ENCODE results near the gene INTS11.

Gene INTS11

DNA sequence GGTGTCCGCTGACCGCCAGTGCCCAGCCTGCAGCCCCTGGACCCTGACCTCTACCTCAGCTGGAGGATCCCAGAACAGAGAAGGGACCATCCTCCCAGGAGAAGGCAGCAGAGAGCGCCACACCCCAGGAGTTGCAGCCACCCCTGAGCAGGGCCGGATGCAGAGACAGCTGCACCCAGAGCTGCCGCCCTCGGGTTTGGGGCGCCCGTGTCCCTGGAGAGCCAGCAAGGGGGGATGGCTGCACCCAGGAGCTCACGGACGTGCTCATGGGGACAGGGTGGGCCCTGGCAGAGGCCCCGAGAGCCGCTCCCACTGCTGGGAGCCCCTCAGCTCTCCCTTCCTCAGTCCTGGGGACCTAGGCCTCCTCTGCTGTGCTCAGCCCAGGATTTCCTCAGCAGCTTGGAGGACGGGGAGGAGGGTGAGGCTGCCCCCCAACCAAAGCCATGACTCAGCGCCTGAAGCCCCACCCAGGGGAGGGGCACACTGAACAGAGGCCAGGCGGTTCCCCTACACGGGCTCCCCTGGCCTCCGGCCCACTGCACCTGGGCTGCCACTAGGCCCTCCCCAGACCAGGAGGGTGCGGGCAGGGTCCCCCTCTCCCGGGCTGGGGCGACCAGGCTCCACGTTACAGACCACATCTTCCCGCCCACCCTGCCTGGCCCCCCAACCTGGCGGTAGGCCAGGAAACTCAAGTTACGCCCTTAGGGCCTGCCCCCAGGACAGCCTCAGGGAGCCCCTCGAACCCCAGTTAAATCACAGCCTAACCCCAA lies 19.0 kb downstream of the INTS11 start:
- Histone ChIP-seq H3K79me2 (ENCODE audit: control insufficient read depth, low read length) (peaks cover 40% of the 10 kb centered on the region), H3K27ac (ENCODE audit: low read depth, low read length) (peak overlapping the region; percentile 55), H3K4me1 (ENCODE audit: control insufficient read depth, low read length) (peaks cover 36% of the 10 kb centered on the region)

DNA sequence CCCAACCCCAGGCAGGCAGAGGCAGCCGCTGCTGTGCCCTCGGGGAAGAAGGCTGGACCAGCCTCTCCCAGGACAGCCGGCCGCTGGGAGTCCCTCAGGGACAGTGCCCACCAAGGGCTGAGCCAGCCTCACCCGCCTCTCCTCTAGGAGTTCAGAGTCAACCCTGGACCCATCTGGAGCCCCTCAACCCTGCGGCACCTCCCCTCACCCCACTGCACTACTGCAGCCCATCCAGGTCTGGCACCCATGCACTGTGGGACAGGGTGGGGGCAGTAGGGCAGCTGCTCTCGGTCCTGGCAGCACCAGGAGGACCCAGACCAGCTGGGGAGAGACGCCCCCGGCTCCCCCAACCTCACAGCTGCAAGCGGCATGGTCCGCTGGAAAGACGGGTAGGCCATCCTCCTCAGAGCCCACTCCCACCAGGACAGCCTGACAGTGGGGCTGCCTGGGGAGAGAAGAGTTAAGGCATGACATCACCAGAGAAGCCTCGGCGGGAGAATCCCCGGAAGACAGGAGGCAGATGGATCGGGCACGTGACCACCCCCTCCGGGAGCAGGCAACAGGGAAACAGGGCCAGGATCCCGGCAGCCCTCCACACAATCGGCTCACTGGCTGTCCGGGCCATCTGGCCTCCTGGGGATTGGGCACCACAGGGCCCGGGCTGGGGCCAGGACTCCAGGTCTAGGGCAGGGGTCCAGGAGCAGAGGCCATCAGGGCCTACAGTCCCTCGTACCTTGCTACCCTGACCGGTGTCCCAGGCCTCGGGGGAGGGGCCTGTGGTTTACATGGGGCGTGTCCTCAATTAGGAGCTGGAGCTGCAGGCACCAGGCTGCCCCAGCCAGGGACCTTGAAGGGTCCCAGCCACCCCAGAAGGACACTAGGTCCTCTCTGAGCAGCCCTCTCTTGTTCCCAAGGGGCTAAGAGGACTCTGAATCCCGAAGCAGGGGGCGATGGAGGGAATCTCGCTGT lies 19.8 kb downstream of the INTS11 start:
- Histone ChIP-seq H3K9me2 (replicated peaks; ENCODE audit: control insufficient read depth, low read length) (no peaks in the 10 kb centered on the region), H3K36me3 (ENCODE audit: control insufficient read depth, low read length) (peaks cover 4% of the 10 kb centered on the region), H3K79me2 (ENCODE audit: control insufficient read depth, low read length) (peaks cover 31% of the 10 kb centered on the region), H3F3A (ENCODE audit: control insufficient read depth, insufficient read depth) (no peaks in the 10 kb centered on the region), H3K4me3 (ENCODE audit: low read length) (peak overlapping the region; percentile 79), H3K27ac (ENCODE audit: low read depth, low read length) (peak overlapping the region; percentile 55), H3K4me1 (ENCODE audit: control insufficient read depth, low read length) (peaks cover 31% of the 10 kb centered on the region), H3K4me2 (ENCODE audit: low read length) (peak overlapping the region; percentile 84), H3K9me3 (ENCODE audit: control insufficient read depth, insufficient read depth, low read length) (no peaks in the 10 kb centered on the region), H3K27me3 (ENCODE audit: control insufficient read depth, low read length) (no peaks in the 10 kb centered on the region), H4K20me1 (ENCODE audit: control insufficient read depth, insufficient read depth, low read depth, low read length) (no peaks in the 10 kb centered on the region)
- TF ChIP-seq, protein P1, sequence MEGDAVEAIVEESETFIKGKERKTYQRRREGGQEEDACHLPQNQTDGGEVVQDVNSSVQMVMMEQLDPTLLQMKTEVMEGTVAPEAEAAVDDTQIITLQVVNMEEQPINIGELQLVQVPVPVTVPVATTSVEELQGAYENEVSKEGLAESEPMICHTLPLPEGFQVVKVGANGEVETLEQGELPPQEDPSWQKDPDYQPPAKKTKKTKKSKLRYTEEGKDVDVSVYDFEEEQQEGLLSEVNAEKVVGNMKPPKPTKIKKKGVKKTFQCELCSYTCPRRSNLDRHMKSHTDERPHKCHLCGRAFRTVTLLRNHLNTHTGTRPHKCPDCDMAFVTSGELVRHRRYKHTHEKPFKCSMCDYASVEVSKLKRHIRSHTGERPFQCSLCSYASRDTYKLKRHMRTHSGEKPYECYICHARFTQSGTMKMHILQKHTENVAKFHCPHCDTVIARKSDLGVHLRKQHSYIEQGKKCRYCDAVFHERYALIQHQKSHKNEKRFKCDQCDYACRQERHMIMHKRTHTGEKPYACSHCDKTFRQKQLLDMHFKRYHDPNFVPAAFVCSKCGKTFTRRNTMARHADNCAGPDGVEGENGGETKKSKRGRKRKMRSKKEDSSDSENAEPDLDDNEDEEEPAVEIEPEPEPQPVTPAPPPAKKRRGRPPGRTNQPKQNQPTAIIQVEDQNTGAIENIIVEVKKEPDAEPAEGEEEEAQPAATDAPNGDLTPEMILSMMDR (IDR thresholded peaks at IDR 0.05; ENCODE audit: low read depth, low read length, poor library complexity, severe bottlenecking): no peak

More for the DNA sequence above, 19.0 kb downstream of the INTS11 start:
- no peaks in the 10 kb centered on the region for H4K20me1 ChIP-seq (ENCODE audit: control insufficient read depth, insufficient read depth, low read depth, low read length)
- peak overlapping the region; percentile 84 for H3K4me2 ChIP-seq (ENCODE audit: low read length)
- no peaks in the 10 kb centered on the region for H3K27me3 ChIP-seq (ENCODE audit: control insufficient read depth, low read length)
- TF ChIP-seq, protein P1 (IDR thresholded peaks at IDR 0.05; ENCODE audit: low read depth, low read length, poor library complexity, severe bottlenecking): peak; percentile 46
- TF ChIP-seq EZH2phosphoT487 (IDR thresholded peaks at IDR 0.05; ENCODE audit: borderline replicate concordance, low read length): no peak
- no peaks in the 10 kb centered on the region for H3F3A ChIP-seq (ENCODE audit: control insufficient read depth, insufficient read depth)
- no peaks in the 10 kb centered on the region for H3K9me3 ChIP-seq (ENCODE audit: control insufficient read depth, insufficient read depth, low read length)
- peaks cover 13% of the 10 kb centered on the region for H3K36me3 ChIP-seq (ENCODE audit: control insufficient read depth, low read length)
- H3K9me2 ChIP-seq (replicated peaks; ENCODE audit: control insufficient read depth, low read length): no peaks in the 10 kb centered on the region
- H3K4me3 ChIP-seq (ENCODE audit: low read length): peak overlapping the region; percentile 79

DNA sequence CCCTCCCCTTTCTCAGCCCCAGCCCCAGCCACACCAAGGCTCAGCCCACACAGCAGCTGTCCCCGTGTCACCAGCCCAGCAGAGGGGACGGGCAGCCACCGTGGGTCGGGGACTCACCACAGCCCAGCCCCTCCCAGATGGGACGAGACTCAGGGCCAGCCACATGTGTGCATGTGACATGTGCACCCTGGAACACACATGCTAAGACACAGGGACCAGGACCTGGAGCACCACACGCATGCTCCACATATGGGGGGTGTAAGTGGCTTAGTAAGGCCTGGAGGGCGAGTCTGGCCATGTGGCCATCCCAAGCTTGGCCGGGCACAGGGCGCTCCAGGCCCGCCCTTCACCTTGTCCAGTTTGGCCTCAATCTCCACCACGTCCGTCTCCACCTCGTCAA lies 20.7 kb downstream of the INTS11 start:
- TF ChIP-seq, protein P1 (IDR thresholded peaks at IDR 0.05; ENCODE audit: low read depth, low read length, poor library complexity, severe bottlenecking): no peak
- TF ChIP-seq EZH2phosphoT487 (IDR thresholded peaks at IDR 0.05; ENCODE audit: borderline replicate concordance, low read length): no peak
- H3K36me3 ChIP-seq (ENCODE audit: control insufficient read depth, low read length): no peaks in the 10 kb centered on the region
- no peaks in the 10 kb centered on the region for H3K27me3 ChIP-seq (ENCODE audit: control insufficient read depth, low read length)
- H3K4me1 ChIP-seq (ENCODE audit: control insufficient read depth, low read length): peaks cover 27% of the 10 kb centered on the region
- no peaks in the 10 kb centered on the region for H3F3A ChIP-seq (ENCODE audit: control insufficient read depth, insufficient read depth)
- peaks cover 22% of the 10 kb centered on the region for H3K79me2 ChIP-seq (ENCODE audit: control insufficient read depth, low read length)
- H3K27ac ChIP-seq (ENCODE audit: low read depth, low read length): no peak overlapping the region
- H3K4me3 ChIP-seq (ENCODE audit: low read length): no peak overlapping the region
- H4K20me1 ChIP-seq (ENCODE audit: control insufficient read depth, insufficient read depth, low read depth, low read length): no peaks in the 10 kb centered on the region
- no peaks in the 10 kb centered on the region for H3K9me2 ChIP-seq (replicated peaks; ENCODE audit: control insufficient read depth, low read length)
- H3K4me2 ChIP-seq (ENCODE audit: low read length): no peak overlapping the region
- no peaks in the 10 kb centered on the region for H3K9me3 ChIP-seq (ENCODE audit: control insufficient read depth, insufficient read depth, low read length)
